Inflammatory macrophage treated with lipopolysaccharide for 4 hours (primary cell): ENCODE results near the gene ANKRD63.

Experiments
- DNase-seq: peaks from one replicate; pipeline ENCODE4 v3.0.0-alpha.2; 2020

ANKRD63 gene

DNA sequence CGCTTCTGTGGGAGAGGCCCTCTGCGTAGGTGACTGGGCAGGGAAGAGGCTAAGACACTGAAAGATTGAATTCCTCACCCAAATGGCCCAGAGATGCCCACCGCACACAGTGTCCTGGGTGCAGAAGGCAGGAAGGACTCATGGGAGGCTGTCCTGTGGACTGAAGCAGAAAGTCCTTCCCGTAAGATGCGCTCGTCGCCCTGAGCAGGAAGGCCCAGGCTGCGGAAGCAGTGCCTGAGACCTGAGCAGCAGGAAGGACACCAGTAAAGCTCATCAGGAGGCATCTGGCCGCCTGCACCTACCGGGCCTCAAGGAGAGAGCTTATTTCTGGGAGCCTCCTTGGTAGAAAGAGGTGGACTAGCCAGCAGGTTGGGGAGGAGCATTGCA is 40.7 kb downstream of the ANKRD63 start:
- no peak for DNase-seq

GRCh38 chr15:40241269-40242212 is 41.3 kb downstream of the ANKRD63 start:
- no peak for DNase-seq

GRCh38 chr15:40240619-40241221 is 42.1 kb downstream of the ANKRD63 start:
- DNase-seq, result no peak

DNA sequence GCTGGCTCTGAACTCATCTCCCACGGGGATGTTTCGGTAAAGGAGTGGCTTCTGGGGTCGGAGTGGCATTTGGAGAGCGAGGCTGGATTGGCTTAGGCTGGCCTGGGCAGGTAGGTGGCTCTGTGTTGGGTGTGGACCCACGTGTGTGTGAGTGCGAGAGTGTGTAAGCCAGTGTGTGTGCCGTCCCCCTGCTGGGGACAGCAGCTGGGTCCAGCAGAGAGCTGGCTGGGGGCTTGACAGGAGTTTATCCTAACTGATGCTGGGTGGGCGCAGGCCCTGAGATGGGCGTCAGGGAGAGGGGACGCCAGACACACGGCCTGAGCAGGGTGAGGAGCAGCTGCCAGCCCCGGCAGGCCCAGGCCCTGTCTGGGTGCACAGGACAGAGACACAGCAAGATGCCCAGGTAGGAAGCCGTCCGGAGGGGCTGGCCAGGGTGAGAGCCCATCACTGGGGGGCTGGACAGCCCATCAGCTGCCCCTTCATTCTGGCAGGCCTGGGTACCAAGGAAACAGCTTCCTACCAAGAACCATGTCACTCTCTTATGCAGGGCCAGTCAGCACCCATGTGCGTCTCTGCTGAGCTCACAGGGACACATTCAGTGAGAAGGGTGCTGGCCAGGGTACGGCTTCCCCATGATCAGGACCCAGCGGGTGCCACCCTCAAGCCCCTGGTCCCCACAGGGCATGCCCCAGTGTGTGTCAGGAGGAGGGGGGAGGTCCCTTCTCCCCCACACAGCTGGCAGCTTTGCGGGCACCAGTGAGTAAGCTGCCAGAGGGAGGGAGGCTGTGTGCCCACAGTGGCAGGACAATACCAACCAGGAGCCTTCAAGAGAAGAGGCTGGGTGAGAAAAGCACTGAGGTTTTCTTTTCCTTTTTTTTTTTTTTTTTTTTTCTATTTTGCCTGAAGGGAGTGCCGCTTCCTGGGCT is 42.9 kb downstream of the ANKRD63 start:
- DNase-seq, result no peak

- no peak for DNase-seq
Observed at GRCh38 chr15:40239404-40239692, 43.5 kb downstream of the ANKRD63 start.

GRCh38 chr15:40238532-40239403 is 44.1 kb downstream of the ANKRD63 start, which contains the start of gene PAK6:
PAK6 (plus strand) TSS chr15:40239063; CDS start chr15:40264786, 25,723 bp downstream.
- peak; percentile 30 for DNase-seq

DNA sequence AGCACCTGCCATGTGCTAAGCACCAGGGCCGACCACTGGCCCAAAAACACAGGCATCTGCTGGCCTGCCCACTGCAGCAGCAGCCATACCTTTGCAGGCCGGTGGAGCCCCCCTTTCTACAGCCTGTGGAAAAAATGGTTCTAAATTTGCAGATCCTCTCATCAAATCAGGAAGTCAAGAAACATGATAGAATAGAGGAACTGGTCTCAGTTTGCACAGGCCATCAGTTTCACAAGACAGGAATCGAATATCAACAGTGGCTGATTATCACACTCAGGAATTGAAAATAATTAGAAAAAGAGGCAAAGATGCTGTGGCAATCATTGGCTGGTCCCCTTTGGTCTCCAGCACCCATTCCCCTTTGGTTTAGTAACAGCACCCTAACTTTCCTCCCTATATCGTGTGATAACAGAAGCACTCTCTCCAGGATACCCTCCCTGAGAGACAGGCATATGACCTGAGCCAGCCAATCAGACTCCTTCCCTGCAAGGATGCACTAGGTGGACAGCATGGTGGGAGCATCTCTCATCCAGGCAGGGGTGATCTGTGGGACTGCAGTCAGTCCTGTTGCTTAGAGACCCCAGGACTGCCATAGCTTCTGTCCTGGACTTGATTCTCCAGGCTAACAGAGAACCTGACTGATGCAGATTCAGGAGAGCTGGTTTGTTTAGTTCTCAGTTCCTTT is 47.5 kb downstream of the ANKRD63 start:
- DNase-seq, result peak; percentile 74

- peak; percentile 25 for DNase-seq
Observed at GRCh38 chr15:40234783-40235182, 48.1 kb downstream of the ANKRD63 start.

DNA sequence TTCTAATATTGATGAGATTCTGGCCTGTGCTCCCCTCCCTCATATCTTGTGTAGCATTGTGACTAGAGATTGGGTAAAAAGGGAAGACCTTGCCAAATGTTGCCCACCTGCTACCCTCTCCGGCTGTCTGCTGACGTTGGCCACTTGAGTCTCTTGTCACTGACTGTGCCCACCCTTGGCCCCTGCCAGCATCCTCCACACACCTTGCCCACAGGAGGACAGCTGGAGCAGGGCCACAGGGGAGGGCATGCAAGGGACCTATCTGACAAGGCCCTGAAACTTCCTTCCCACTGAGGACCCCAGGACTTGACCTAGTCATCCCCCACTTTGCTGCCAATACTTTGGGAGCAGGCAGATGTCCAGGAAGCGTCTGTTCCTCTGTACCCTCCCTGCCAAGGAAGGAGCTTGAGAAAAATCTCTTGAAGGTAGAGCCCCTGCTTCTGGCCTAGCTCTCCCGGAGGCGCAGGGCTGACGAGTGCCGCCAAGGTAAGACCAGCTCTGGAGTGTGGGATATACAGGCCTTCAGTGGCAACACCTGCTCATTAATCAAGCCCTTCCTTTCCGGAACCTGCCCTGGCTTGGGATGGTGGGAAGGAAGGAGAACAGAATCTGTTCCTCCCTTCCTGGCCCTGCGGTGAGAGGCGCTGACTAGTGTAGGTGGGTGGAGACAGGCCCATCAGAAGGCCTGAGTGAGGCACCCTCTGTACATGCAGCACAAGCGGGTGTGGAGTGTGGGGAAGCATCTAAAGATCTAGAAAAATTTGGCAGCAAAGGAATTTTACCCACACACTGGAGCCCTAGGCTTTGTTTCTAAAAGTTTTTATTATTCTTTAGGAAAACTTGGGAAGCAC is 48.9 kb downstream of the ANKRD63 start:
- DNase-seq, result peak; percentile 46

DNA sequence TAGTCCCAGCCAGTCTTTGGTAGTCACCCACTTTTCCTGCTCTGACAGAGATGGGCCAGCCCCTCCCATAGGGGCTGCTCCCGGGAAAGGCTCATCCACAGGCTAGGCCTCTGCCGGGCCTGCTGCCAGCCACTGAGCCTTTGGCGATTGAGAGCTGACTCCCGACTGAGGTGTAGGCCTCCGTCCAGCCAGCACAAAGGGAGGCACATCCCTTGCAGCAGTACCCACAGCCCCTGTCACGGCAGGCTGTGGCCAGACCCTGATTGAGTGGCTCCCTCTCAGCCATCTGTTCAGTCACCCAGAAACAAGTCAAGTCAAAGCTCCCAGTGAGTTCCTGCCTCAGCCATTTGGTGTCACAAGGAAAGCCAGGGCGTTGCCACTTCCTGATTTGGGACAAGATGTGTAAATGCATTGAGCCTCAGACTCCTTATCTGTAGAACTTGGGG is 50.2 kb downstream of the ANKRD63 start:
- peak; percentile 67 for DNase-seq
